Hepatocyte (in vitro differentiated cells): ENCODE data around the gene MYOZ1.

Experiments used
- CTCF ChIP-seq: fragments of 200-600 bp; sonication (generic); IDR thresholded peaks from 2 replicates; pipeline ENCODE4 v1.5.1; 2016; ENCODE audit warnings: antibody characterized with exemption, mild to moderate bottlenecking; ENCODE audit not compliant: poor library complexity
- EZH2 ChIP-seq: fragments of 200-600 bp; sonication (generic); IDR thresholded peaks from 2 replicates; pipeline ENCODE4 v1.6.1; 2016; ENCODE audit warnings: antibody characterized with exemption, mild to moderate bottlenecking, borderline replicate concordance

- no peak for TF ChIP-seq CTCF
- no peak for TF ChIP-seq EZH2
Measured at GRCh38 chr10:73593812-73594211, 47.5 kb downstream of the MYOZ1 start.
